Pulmonary artery endothelial cell (primary cell): ENCODE results near the gene UGT1A9. TPM values are rescaled to one million over a fixed set of nuclear protein-coding genes. Genes with fewer than 3 reads are reported as not detected.

ENCODE experiments used
- DNase-seq: peaks from one replicate; pipeline ENCODE4 v3.0.0-alpha.2; 2011; ENCODE audit warnings: low read depth, low spot score
- total RNA-seq: library from RNA; depleted of rRNA; stranded (reverse); fragments of >200 nt; gene quantifications from 2 replicates; pipeline ENCODE4 v1.2.3, GENCODE V29; 2014

UGT1A9 gene
- total RNA-seq, 1 donor from 2014 or later = not detected

GRCh38 chr2:233758141-233758540, 86.4 kb downstream of the UGT1A9 start:
- no peak for DNase-seq

- DNase-seq = no peak
Measured at GRCh38 chr2:233758849-233759248, 87.2 kb downstream of the UGT1A9 start.

GRCh38 chr2:233760043-233760442, 88.3 kb downstream of the UGT1A9 start, which contains the start of gene UGT1A1:
TSS of gene UGT1A1 (plus strand) at chr2:233760270. CDS start at chr2:233760288, 18 bp downstream.
- no peak for DNase-seq

- DNase-seq = no peak
Measured at GRCh38 chr2:233761040-233761769, 89.5 kb downstream of the UGT1A9 start.

GRCh38 chr2:233764264-233764663, 92.6 kb downstream of the UGT1A9 start:
- DNase-seq = no peak

- no peak for DNase-seq
Measured at GRCh38 chr2:233764761-233765160, 93.1 kb downstream of the UGT1A9 start.

GRCh38 chr2:233766416-233766815, 94.7 kb downstream of the UGT1A9 start:
- no peak for DNase-seq

GRCh38 chr2:233768076-233768475, 96.4 kb downstream of the UGT1A9 start:
- no peak for DNase-seq

- no peak for DNase-seq
Measured at GRCh38 chr2:233769260-233769659, 97.6 kb downstream of the UGT1A9 start.

- DNase-seq = no peak
Measured at GRCh38 chr2:233772153-233772552, 100.5 kb downstream of the UGT1A9 start.

GRCh38 chr2:233772583-233772982, 100.9 kb downstream of the UGT1A9 start:
- DNase-seq = no peak

- DNase-seq = no peak
Measured at GRCh38 chr2:233773854-233774253, 102.2 kb downstream of the UGT1A9 start.

- DNase-seq = no peak
Measured at GRCh38 chr2:233775414-233775813, 103.7 kb downstream of the UGT1A9 start.

- no peak for DNase-seq
Measured at GRCh38 chr2:233778030-233778429, 106.3 kb downstream of the UGT1A9 start, which contains the start of gene MROH2A. TSS of gene MROH2A (plus strand) at chr2:233778330. CDS start at chr2:233779359, 1,029 bp downstream.

- no peak for DNase-seq
Measured at GRCh38 chr2:233779722-233780121, 108.0 kb downstream of the UGT1A9 start.

GRCh38 chr2:233780771-233781170, 109.1 kb downstream of the UGT1A9 start:
- DNase-seq = no peak

GRCh38 chr2:233789554-233789953, 117.9 kb downstream of the UGT1A9 start:
- DNase-seq = no peak

GRCh38 chr2:233791151-233791882, 119.6 kb downstream of the UGT1A9 start:
- no peak for DNase-seq

GRCh38 chr2:233791883-233792329, 120.2 kb downstream of the UGT1A9 start:
- no peak for DNase-seq

GRCh38 chr2:233792720-233793119, 121.0 kb downstream of the UGT1A9 start:
- no peak for DNase-seq

GRCh38 chr2:233793465-233794127, 121.9 kb downstream of the UGT1A9 start:
- no peak for DNase-seq

GRCh38 chr2:233794128-233794658, 122.5 kb downstream of the UGT1A9 start:
- no peak for DNase-seq
